ENCODE measurements around the gene CYP8B1. TPM values are rescaled to one million over a fixed set of nuclear protein-coding genes. Genes with fewer than 3 reads are reported as not detected.
A peak's percentile ranks its signal among the peaks of the same experiment; 100 is the strongest.

CYP8B1 gene
- total and polyA plus RNA-seq, 9 of the 15 experiments (the other 6 are each of a cell fraction or from before 2014, with no cell fraction given): 0.04 TPM; not detected in 8

GRCh38 chr3:42822828-42823227 is 52.9 kb downstream of the CYP8B1 start:
- Histone ChIP-seq H3K79me2 (ENCODE audit: control insufficient read depth, insufficient read depth, low read length) (no peaks in the 10 kb centered on the region), H3K4me1 (replicated peaks in 1 of 2; ENCODE audit: control insufficient read depth in 2 of 2, insufficient read depth in 2 of 2, low read length in 2 of 2) (no peaks in the 10 kb centered on the region), H2AFZ (ENCODE audit: low read depth, low read length) (no peak overlapping the region), H3K9me3 (replicated peaks; ENCODE audit: control insufficient read depth, insufficient read depth, low read depth, low read length) (no peaks in the 10 kb centered on the region), H4K20me1 (replicated peaks; ENCODE audit: control insufficient read depth, insufficient read depth, low read length) (no peaks in the 10 kb centered on the region), H3K36me3 (ENCODE audit: control insufficient read depth, insufficient read depth, low read length) (no peaks in the 10 kb centered on the region), H3K27ac (ENCODE audit: extremely low read depth, low read depth, low read length) (no peak overlapping the region), H3K27me3 (ENCODE audit: control insufficient read depth in 2 of 2, insufficient read depth in 2 of 2, low read length in 2 of 2) (0 out of 5 replicates have a peak, but pooled peaks cover 2 to 4% of the 10 kb centered on the region in 2 experiments), H3K4me3 (no peak overlapping the region), H3K9ac (ENCODE audit: insufficient read depth in 1 of 2, low read depth in 2 of 2, low read length in 2 of 2) (no peak overlapping the region), H3K4me2 (ENCODE audit: insufficient read depth, low read length) (peak overlapping the region; percentile 19; the same call in 1 of the 2 replicates), H3K9me1 (ENCODE audit: control insufficient read depth, insufficient read depth, low read length) (no peaks in the 10 kb centered on the region)
- no peak for DNase-seq (ENCODE audit: extremely low read depth in 1 of 4, low spot score in 3 of 4)
- TF ChIP-seq ZNF695 (CRISPR knock-in tag; IDR thresholded peaks at IDR 0.05) (no peak), ASH1L (IDR thresholded peaks at IDR 0.05; ENCODE audit: borderline replicate concordance, low read depth, partially characterized antibody) (no peak), PKNOX1 (IDR thresholded peaks at IDR 0.05) (0 out of 2 replicates have a peak, but pooled peaks have one; percentile 11), TAF1 (IDR thresholded peaks at IDR 0.05; ENCODE audit: control insufficient read depth, extremely low read depth, insufficient read depth, low read length, severe bottlenecking) (no peak), CREM (IDR thresholded peaks at IDR 0.05; ENCODE audit: low read depth) (no peak)
- no TSS peak for BruUV-seq (replicated peaks)
- ChIA-PET POLR2A (interaction anchor here (0.6 kb wide), 1 partner anchor 53 kb away, joined by 3 read pairs; no protein-coding TSS in a partner anchor), CTCF (ENCODE audit: low intra/inter-chr PET ratio) (no interaction called here)
- WGBS (ENCODE audit: insufficient coverage, low coverage, missing lambda C conversion rate): 16% methylated on average over 3 of the region's 3 CpGs
- intact Hi-C loops (cut with micrococcal nuclease): no loop called here
- peak; percentile 56 for ATAC-seq
- in situ Hi-C loops (cut with MboI): no loop called here
- no peak for FAIRE-seq

Other genes starting within 250 kb of the CYP8B1 start
Only the 7 nearest of the 9 such genes appear.
- not detected in 2 replicates for gene KLHL40, start 190.3 kb downstream of the CYP8B1 start, total RNA-seq (2014; rRNA removed)
- gene KLHL40, start 190.3 kb downstream of the CYP8B1 start, total RNA-seq (2014; rRNA removed; fragmentation: Illumina TruSeq; extraction: Trizol): not detected in 2 replicates
- not detected in 2 replicates for gene KLHL40, start 190.3 kb downstream of the CYP8B1 start, total RNA-seq (2015; rRNA removed; fragmentation: Illumina TruSeq; extraction: Trizol)
- not detected in 2 replicates for gene KLHL40, start 190.3 kb downstream of the CYP8B1 start, total RNA-seq (2021)
- gene KLHL40, start 190.3 kb downstream of the CYP8B1 start, polyA plus RNA-seq (2011; rRNA removed): not detected in 2 replicates
- not detected in 2 replicates for gene KLHL40, start 190.3 kb downstream of the CYP8B1 start, polyA plus RNA-seq (2014; fragmentation: Illumina TruSeq; extraction: Trizol)
- not detected for gene KLHL40, start 190.3 kb downstream of the CYP8B1 start, polyA plus RNA-seq (2014; fragmentation: Nextera tagmentation; extraction: Ambion mirVana)
- not detected in 2 replicates for gene KLHL40, start 190.3 kb downstream of the CYP8B1 start, polyA plus RNA-seq (2014; rRNA removed)
- gene HHATL, start 173.1 kb downstream of the CYP8B1 start, total RNA-seq (2014; rRNA removed): not detected in 2 replicates
- gene HHATL, start 173.1 kb downstream of the CYP8B1 start, total RNA-seq (2014; rRNA removed; fragmentation: Illumina TruSeq; extraction: Trizol): not detected in 2 replicates
- not detected in 2 replicates for gene HHATL, start 173.1 kb downstream of the CYP8B1 start, total RNA-seq (2015; rRNA removed; fragmentation: Illumina TruSeq; extraction: Trizol)
- gene HHATL, start 173.1 kb downstream of the CYP8B1 start, total RNA-seq (2021): not detected in 2 replicates
- not detected in 2 replicates for gene HHATL, start 173.1 kb downstream of the CYP8B1 start, polyA plus RNA-seq (2011; rRNA removed)
- gene HHATL, start 173.1 kb downstream of the CYP8B1 start, polyA plus RNA-seq (2014; fragmentation: Illumina TruSeq; extraction: Trizol): not detected in 2 replicates
- not detected for gene HHATL, start 173.1 kb downstream of the CYP8B1 start, polyA plus RNA-seq (2014; fragmentation: Nextera tagmentation; extraction: Ambion mirVana)
- gene HHATL, start 173.1 kb downstream of the CYP8B1 start, polyA plus RNA-seq (2014; rRNA removed): not detected in 2 replicates
- 0.53 and 0.68 TPM in 2 replicates for gene CCDC13, start 102.6 kb downstream of the CYP8B1 start, total RNA-seq (2014; rRNA removed)
- gene CCDC13, start 102.6 kb downstream of the CYP8B1 start, total RNA-seq (2014; rRNA removed; fragmentation: Illumina TruSeq; extraction: Trizol): 0.67 TPM in 1 of 2 replicates, not detected in the other
- 0.26 and 0.54 TPM in 2 replicates for gene CCDC13, start 102.6 kb downstream of the CYP8B1 start, total RNA-seq (2015; rRNA removed; fragmentation: Illumina TruSeq; extraction: Trizol)
- gene CCDC13, start 102.6 kb downstream of the CYP8B1 start, total RNA-seq (2021): 0.24 and 0.49 TPM in 2 replicates
- 0.22 TPM in 1 of 2 replicates, not detected in the other for gene CCDC13, start 102.6 kb downstream of the CYP8B1 start, polyA plus RNA-seq (2011; rRNA removed)
- 0.28 and 0.29 TPM in 2 replicates for gene CCDC13, start 102.6 kb downstream of the CYP8B1 start, polyA plus RNA-seq (2014; fragmentation: Illumina TruSeq; extraction: Trizol)
- gene CCDC13, start 102.6 kb downstream of the CYP8B1 start, polyA plus RNA-seq (2014; fragmentation: Nextera tagmentation; extraction: Ambion mirVana): under 1 TPM; 0.20 to 0.70 TPM
- gene CCDC13, start 102.6 kb downstream of the CYP8B1 start, polyA plus RNA-seq (2014; rRNA removed): 0.48 and 0.89 TPM in 2 replicates
- 136 and 165 TPM in 2 replicates for gene HIGD1A, start 71.4 kb downstream of the CYP8B1 start, total RNA-seq (2014; rRNA removed)
- gene HIGD1A, start 71.4 kb downstream of the CYP8B1 start, total RNA-seq (2014; rRNA removed; fragmentation: Illumina TruSeq; extraction: Trizol): 333 and 382 TPM in 2 replicates
- gene HIGD1A, start 71.4 kb downstream of the CYP8B1 start, total RNA-seq (2015; rRNA removed; fragmentation: Illumina TruSeq; extraction: Trizol): 257 and 291 TPM in 2 replicates
- 183 and 189 TPM in 2 replicates for gene HIGD1A, start 71.4 kb downstream of the CYP8B1 start, total RNA-seq (2021)
- 218 and 362 TPM in 2 replicates for gene HIGD1A, start 71.4 kb downstream of the CYP8B1 start, polyA plus RNA-seq (2011; rRNA removed)
- gene HIGD1A, start 71.4 kb downstream of the CYP8B1 start, polyA plus RNA-seq (2014; fragmentation: Illumina TruSeq; extraction: Trizol): 369 and 398 TPM in 2 replicates
- gene HIGD1A, start 71.4 kb downstream of the CYP8B1 start, polyA plus RNA-seq (2014; fragmentation: Nextera tagmentation; extraction: Ambion mirVana): 1,000 to 10,000 TPM; 1,116 to 1,185 TPM
- gene HIGD1A, start 71.4 kb downstream of the CYP8B1 start, polyA plus RNA-seq (2014; rRNA removed): 331 and 362 TPM in 2 replicates
- gene ACKR2, start 66.4 kb downstream of the CYP8B1 start, total RNA-seq (2014; rRNA removed): 0.08 and 0.32 TPM in 2 replicates
- 0.29 TPM in 2 replicates for gene ACKR2, start 66.4 kb downstream of the CYP8B1 start, total RNA-seq (2014; rRNA removed; fragmentation: Illumina TruSeq; extraction: Trizol)
- 0.15 TPM in 1 of 2 replicates, not detected in the other for gene ACKR2, start 66.4 kb downstream of the CYP8B1 start, total RNA-seq (2015; rRNA removed; fragmentation: Illumina TruSeq; extraction: Trizol)
- gene ACKR2, start 66.4 kb downstream of the CYP8B1 start, total RNA-seq (2021): 0.69 and 0.85 TPM in 2 replicates
- gene ACKR2, start 66.4 kb downstream of the CYP8B1 start, polyA plus RNA-seq (2011; rRNA removed): 0.57 and 0.74 TPM in 2 replicates
- 0.15 and 0.39 TPM in 2 replicates for gene ACKR2, start 66.4 kb downstream of the CYP8B1 start, polyA plus RNA-seq (2014; fragmentation: Illumina TruSeq; extraction: Trizol)
- under 1 TPM; 0.03 to 0.21 TPM for gene ACKR2, start 66.4 kb downstream of the CYP8B1 start, polyA plus RNA-seq (2014; fragmentation: Nextera tagmentation; extraction: Ambion mirVana)
- 0.07 and 0.11 TPM in 2 replicates for gene ACKR2, start 66.4 kb downstream of the CYP8B1 start, polyA plus RNA-seq (2014; rRNA removed)
- 0.20 and 0.27 TPM in 2 replicates for gene ZNF662, start 30.3 kb upstream of the CYP8B1 start, total RNA-seq (2014; rRNA removed)
- 0.18 and 0.32 TPM in 2 replicates for gene ZNF662, start 30.3 kb upstream of the CYP8B1 start, total RNA-seq (2014; rRNA removed; fragmentation: Illumina TruSeq; extraction: Trizol)
- 0.33 and 0.49 TPM in 2 replicates for gene ZNF662, start 30.3 kb upstream of the CYP8B1 start, total RNA-seq (2015; rRNA removed; fragmentation: Illumina TruSeq; extraction: Trizol)
- gene ZNF662, start 30.3 kb upstream of the CYP8B1 start, total RNA-seq (2021): 0.55 and 0.63 TPM in 2 replicates
- gene ZNF662, start 30.3 kb upstream of the CYP8B1 start, polyA plus RNA-seq (2011; rRNA removed): 0.13 and 0.30 TPM in 2 replicates
- 0.21 and 0.37 TPM in 2 replicates for gene ZNF662, start 30.3 kb upstream of the CYP8B1 start, polyA plus RNA-seq (2014; fragmentation: Illumina TruSeq; extraction: Trizol)
- gene ZNF662, start 30.3 kb upstream of the CYP8B1 start, polyA plus RNA-seq (2014; fragmentation: Nextera tagmentation; extraction: Ambion mirVana): under 1 TPM; 0.07 to 0.22 TPM
- gene ZNF662, start 30.3 kb upstream of the CYP8B1 start, polyA plus RNA-seq (2014; rRNA removed): 0.03 and 0.28 TPM in 2 replicates
- gene GASK1A, start 103.4 kb upstream of the CYP8B1 start, total RNA-seq (2014; rRNA removed): 0.05 TPM in 1 of 2 replicates, not detected in the other
- 0.10 TPM in 1 of 2 replicates, not detected in the other for gene GASK1A, start 103.4 kb upstream of the CYP8B1 start, total RNA-seq (2014; rRNA removed; fragmentation: Illumina TruSeq; extraction: Trizol)
- gene GASK1A, start 103.4 kb upstream of the CYP8B1 start, total RNA-seq (2015; rRNA removed; fragmentation: Illumina TruSeq; extraction: Trizol): not detected in 2 replicates
- gene GASK1A, start 103.4 kb upstream of the CYP8B1 start, total RNA-seq (2021): 0.13 TPM in 1 of 2 replicates, not detected in the other
- gene GASK1A, start 103.4 kb upstream of the CYP8B1 start, polyA plus RNA-seq (2011; rRNA removed): 0.04 and 0.07 TPM in 2 replicates
- gene GASK1A, start 103.4 kb upstream of the CYP8B1 start, polyA plus RNA-seq (2014; fragmentation: Illumina TruSeq; extraction: Trizol): 0.06 and 0.07 TPM in 2 replicates
- not detected for gene GASK1A, start 103.4 kb upstream of the CYP8B1 start, polyA plus RNA-seq (2014; fragmentation: Nextera tagmentation; extraction: Ambion mirVana)
- 0.11 TPM in 1 of 2 replicates, not detected in the other for gene GASK1A, start 103.4 kb upstream of the CYP8B1 start, polyA plus RNA-seq (2014; rRNA removed)

All from K562 (cell line).